Astrocyte of the cerebellum (primary cell): Measurements from ENCODE around the gene PPP3R1.

Source experiments
- DNase-seq: peaks from one replicate; pipeline ENCODE4 v3.0.0-alpha.2; 2011; ENCODE audit warnings: low read depth
- H3K4me3 ChIP-seq: 2 replicates; pipeline ENCODE4 v1.5.1; 2011; ENCODE audit warnings: mild to moderate bottlenecking, low read depth, low read length, moderate library complexity
- CTCF ChIP-seq: IDR thresholded peaks from 2 replicates; pipeline ENCODE4 v1.5.1; 2012; ENCODE audit warnings: low read length, low read depth, moderate library complexity, mild to moderate bottlenecking; ENCODE audit errors: missing control alignments
- in situ Hi-C: cut with HindIII; loops from 2 replicates; pipeline ENCODE4 v1.10.0; 2017; ENCODE audit warnings: low sequenced_read_pairs

PPP3R1 gene

GRCh38 chr2:68246396-68246795 is 5.9 kb downstream of the PPP3R1 start:
- no peak for DNase-seq
- TF ChIP-seq CTCF = no peak
- in situ Hi-C loops = no loop called here
- no peak overlapping the region for H3K4me3 ChIP-seq

GRCh38 chr2:68245672-68246071 is 6.7 kb downstream of the PPP3R1 start:
- TF ChIP-seq CTCF = no peak
- H3K4me3 ChIP-seq = no peak overlapping the region
- in situ Hi-C loops = no loop called here
- DNase-seq = no peak

GRCh38 chr2:68245066-68245465 is 7.3 kb downstream of the PPP3R1 start:
- in situ Hi-C loops = no loop called here
- H3K4me3 ChIP-seq = no peak overlapping the region
- TF ChIP-seq CTCF = no peak
- no peak for DNase-seq

GRCh38 chr2:68244456-68244855 is 7.9 kb downstream of the PPP3R1 start:
- no peak for TF ChIP-seq CTCF
- DNase-seq = no peak
- in situ Hi-C loops = no loop called here
- no peak overlapping the region for H3K4me3 ChIP-seq

- no peak for TF ChIP-seq CTCF
- H3K4me3 ChIP-seq = no peak overlapping the region
- DNase-seq = no peak
- in situ Hi-C loops = no loop called here
These were observed 10.6 kb downstream of the PPP3R1 start for GRCh38 chr2:68241732-68242131.

GRCh38 chr2:68240446-68240845 is 11.9 kb downstream of the PPP3R1 start:
- H3K4me3 ChIP-seq = no peak overlapping the region
- TF ChIP-seq CTCF = no peak
- in situ Hi-C loops = no loop called here
- no peak for DNase-seq
